Hematopoietic multipotent progenitor cell treated with erythropoietin and hydrocortisone succinate and interleukin-3 and kit ligand, for 8 days (in vitro differentiated cells): Measurements from ENCODE around the gene CA7.

ENCODE experiments used
- DNase-seq: peaks from one replicate; pipeline ENCODE4 v3.0.0-alpha.2; 2015

The CA7 gene

DNA sequence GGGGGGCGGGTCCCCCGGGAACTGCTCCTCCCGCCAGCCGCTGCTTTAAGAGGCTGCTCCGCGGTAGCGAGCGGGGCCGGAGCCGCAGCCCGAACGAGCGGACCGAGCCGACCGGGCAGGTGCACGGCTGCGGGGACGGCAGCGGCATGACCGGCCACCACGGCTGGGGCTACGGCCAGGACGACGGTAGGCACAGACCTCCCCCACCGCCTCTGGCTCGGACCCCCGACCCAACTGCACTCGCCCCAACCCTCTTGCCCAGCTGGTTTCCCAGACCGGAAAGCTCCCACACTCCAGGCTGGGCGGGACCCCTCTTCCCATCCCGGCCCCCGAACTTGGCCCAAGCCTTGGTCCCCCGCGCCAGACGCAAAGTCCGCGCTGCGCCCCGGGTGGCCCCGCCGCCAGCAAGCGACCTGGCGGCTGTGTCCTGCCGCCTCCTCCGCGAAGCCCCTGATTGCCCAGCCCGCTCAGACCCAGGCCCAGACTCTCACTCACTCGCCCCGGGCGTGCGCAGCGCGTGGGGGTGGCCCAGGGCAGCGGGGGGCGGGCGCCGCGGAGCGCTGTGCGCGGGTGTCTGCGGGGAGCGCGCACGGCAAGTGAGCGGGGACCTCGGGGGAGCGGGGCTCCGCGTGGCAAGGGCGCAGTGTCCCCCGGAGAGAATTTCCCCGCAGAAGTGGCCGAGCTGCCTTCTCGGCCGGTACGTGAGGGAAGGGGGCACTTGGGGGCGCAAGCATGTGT is at the start of gene CA7:
CA7 (plus strand) TSS at position 73 of the 738 bp plus-strand sequence; CDS start at position 147, 74 bp downstream.
- no peak for DNase-seq

- no peak for DNase-seq
Observed at GRCh38 chr16:66798161-66798560, 46.1 kb upstream of the CA7 start.

DNA sequence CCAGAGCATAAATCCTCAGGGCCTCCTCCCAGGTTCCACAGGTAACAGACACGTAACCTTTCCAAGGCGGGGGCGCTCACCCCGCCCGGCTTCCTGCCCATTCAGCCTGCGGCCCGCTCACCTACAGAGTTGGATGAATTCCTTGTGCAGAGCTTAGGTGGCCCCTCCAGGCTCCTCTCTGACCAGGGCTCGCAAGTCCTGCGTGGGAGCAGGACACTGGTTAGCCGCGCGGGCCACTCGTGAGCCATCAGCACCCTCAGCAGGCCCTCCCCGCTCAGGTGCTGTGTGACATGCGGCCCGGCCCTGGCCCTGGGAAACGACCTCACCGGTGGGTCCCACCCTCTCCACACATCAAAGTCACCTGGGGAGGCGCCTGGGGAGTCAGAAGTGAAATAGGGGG is 43.4 kb upstream of the CA7 start:
- no peak for DNase-seq

DNA sequence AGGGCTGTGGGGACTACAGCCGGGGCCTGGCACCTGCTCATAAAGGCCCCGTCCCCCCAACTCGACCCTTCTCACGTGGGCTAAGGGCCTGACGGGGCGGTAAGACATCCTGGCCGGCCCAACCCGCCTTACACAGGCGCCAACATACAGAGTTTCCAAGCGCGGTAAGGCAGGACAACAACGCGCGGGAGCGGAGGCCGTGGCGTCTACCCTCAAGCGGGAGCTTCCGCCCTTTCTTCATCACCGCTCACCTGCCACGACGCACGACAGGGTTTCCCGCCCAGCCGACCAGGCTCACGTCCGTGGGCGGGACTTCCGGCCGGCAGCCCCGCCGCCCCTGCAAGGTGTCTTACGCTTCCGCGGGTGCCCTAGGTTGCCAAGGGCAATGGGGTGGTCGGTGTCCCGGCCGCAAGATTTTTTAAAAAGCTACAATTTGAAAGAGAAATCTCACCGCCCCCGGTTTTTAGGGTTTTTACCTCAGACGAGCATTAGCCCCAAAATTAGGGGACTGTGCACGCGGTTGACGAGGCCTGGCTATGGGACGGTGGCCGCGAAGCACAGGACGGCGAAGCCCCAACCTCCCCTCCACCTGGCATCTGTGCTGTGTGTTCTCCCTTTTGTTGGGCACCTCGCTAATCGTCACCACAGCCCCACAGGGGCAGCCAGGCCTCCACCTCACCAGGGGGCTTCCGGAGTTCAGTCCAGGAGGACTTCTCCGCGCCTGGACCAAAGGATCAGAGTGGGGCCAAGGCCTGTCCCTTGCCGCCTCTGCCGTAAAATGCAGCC is 42.7 kb upstream of the CA7 start, which contains the start of gene TERB1:
TERB1 (minus strand) TSS at position 265 of the 786 bp plus-strand sequence. CDS start 4,786 bp downstream, outside the sequence.
- DNase-seq, result no peak

- no peak for DNase-seq
Observed at GRCh38 chr16:66802159-66802558, 42.1 kb upstream of the CA7 start.

- DNase-seq, result no peak
Observed at GRCh38 chr16:66809765-66810164, 34.4 kb upstream of the CA7 start.

DNA sequence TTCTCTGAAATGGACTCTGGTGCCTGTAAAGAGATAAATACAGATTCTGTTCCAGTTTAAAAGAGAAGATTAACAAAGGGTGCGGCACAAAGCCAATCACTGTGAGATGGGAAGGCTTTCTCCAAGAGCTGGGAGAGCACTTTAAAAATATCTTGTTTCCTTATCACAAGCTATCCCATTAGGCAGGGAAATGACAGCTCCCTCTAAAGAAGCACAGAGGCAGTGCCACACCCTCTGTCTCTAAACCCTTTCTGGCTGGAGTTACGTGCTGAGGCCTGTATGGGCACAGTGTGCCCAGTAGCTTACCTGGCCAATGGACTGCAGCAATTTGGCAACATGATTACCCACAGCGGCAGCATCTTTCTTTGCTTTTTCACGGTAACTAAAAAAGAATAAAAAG is 33.8 kb upstream of the CA7 start:
- no peak for DNase-seq

DNA sequence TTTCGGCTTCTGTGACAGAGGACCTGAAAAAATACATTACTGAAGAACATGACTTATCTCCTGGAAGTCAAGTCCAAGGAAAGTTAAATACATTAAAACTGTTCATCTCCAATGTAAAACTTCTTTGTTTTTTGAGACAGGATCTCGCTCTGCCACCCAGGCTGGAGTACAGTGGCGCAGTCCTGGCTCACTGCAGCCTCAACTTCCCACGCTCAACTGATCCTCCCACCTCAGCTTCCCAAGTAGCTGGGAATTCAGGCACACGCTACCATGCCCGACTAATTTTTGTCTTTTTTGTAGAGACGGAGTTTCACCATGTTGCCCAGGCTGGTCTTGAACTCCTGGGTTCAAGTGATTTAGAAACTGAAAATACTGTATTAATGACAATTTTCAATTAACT is 33.2 kb upstream of the CA7 start:
- no peak for DNase-seq

DNA sequence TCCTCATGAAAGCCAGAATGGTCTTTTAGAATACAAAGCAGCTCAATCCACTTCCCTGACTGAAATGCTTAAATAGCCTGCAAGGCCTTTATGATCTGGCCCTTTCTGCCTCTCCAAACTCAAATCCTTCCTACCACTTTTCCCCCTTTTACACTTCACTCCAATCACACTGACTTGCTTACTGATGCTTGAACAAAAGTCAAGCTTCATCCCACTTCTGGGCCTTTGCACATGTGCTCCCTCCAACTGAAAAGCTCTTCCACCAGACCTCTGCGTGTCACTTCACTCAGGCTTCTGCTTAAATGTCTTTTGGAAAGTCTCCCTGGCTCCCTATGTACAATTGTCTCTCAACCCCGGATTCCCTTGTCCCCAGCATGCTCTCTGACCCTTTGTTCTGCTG is 29.5 kb upstream of the CA7 start:
- no peak for DNase-seq

DNA sequence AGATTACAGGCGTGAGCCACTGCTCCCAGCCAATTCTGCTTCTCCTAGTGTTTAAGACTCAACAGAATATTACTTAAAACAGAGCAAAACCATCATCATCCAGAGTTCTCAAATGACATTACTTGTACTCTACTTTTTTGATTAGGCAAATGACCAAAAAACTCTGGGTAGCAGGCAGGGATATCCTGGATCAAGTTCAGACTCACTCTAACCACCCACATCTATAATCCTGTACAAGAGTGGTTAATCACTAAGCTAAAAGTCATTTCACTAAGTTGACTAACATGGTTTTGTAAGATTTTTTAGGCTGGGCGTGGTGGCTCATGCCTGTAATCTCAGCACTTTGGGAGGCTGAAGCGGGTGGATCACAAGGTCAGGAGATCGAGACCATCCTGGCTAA is 20.2 kb upstream of the CA7 start:
- DNase-seq, result no peak

- DNase-seq, result peak; percentile 88
Observed at GRCh38 chr16:66830422-66831404, 13.5 kb upstream of the CA7 start, which contains the start of gene NAE1. Gene NAE1 (minus strand): TSS chr16:66830976. CDS start chr16:66830899, 77 bp downstream.

GRCh38 chr16:66832190-66832589 is 12.0 kb upstream of the CA7 start:
- DNase-seq, result no peak

GRCh38 chr16:66832661-66833305 is 11.4 kb upstream of the CA7 start:
- no peak for DNase-seq

DNA sequence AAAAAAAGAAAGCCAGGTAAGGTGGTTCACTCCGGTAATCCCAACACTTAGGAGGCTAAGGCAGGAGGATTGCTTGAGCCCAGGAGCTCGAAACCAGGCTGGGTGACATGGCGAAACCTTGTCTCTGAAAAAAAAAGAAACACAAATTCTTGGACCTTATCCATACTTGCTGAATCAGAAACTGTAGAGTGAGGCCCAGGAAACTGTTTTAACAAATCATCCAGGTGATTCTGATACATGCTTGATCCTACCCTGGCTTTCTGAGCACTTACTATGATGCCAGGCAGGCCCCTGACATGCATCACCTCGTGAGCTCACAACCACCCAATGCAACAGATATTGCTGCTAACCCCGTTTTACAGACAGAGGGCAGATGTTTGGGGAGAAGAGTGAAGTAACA is 9.5 kb upstream of the CA7 start:
- DNase-seq, result no peak

DNA sequence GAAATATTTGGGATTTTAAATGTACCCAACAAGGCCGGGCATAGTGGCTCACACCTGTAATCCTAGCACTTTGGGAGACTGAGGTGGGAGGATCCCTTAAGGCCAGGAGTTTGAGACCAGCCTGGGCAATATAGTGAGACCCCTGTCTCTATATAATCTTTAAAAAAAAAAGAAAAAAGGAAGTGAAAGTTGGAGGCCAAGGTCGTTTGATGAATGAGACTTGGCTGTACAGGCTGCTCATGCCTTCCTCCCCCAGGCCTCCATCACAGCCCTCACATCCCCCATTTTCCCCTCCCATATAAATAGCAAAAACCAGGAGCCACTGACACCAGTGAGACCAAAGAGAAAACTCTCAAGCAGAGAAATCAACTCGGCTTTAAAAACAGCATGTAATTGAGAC is 3.3 kb upstream of the CA7 start:
- DNase-seq, result no peak

GRCh38 chr16:66841366-66841765 is 2.8 kb upstream of the CA7 start:
- no peak for DNase-seq

- DNase-seq, result peak; percentile 67
Observed at GRCh38 chr16:66842765-66843164, 1.4 kb upstream of the CA7 start.

DNA sequence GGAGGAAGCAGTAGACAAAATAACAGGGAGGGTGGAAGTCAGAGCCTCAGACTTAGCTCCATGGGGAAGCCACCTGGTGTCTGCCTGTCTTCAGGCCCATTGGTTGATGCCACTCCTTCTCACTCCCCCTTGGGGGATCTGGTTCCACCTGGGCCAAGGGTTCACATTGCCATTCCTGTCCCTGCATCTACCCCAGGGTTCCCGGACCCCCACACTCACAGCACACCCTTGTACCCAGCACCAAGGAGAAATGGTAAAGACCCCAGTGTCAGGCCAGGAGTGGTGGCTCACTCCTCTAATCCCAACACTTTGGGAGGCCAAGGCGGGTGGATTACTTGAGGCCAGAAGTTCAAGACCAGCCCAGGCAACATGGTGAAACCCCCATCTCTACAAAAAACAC is 1.0 kb upstream of the CA7 start:
- no peak for DNase-seq

- DNase-seq, result no peak
Observed at GRCh38 chr16:66844009-66844341, 239 bp upstream of the CA7 start.

DNA sequence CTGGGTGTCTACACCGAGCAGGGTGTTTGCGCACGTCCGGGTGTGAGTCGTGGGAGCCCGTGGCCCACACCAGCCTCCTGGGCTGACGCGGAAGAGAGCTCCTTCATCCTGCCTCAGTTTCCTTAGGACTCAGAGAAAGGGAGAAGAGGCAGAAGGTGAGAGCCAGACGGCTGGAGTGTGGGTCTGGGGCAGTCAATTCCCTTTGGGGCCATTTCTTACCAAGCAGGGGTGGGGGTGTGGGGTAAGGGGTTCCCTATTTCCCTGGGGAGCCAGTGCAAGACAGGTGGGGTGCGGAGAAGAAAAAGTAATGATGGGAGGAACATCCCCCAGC is 831 bp downstream of the CA7 start:
- no peak for DNase-seq

DNA sequence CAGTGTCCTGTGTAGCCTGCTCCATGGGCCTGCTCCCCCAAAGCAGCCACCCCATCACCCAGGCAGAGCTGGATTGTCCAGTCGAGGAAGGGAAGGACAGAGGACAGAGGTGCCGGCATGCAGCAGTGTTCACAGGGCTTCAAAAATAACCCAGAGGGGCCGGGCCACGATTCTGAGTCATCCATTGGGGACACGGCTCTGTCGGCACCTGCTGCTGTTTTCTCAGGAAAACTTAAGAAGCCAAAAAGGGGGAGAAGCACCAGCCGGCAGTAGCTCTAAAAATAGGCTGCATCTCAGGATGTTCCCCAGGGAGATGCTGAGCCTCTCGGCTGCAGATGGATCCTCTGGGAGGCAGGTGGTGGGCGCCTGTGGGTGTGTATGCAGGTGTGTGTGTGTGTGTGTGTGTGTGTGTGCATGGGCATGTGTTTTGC is 1.6 kb downstream of the CA7 start:
- DNase-seq, result no peak

GRCh38 chr16:66846266-66846665 is 2.1 kb downstream of the CA7 start:
- DNase-seq, result no peak

GRCh38 chr16:66846831-66847230 is 2.6 kb downstream of the CA7 start:
- DNase-seq, result no peak
